GM06990 (cell line): ENCODE data around the gene SYNE1.
A peak's percentile ranks its signal among the peaks of the same experiment; 100 is the strongest.
"Not testable (repeated sequence)": the region's sequence is repeated elsewhere in the genome, so short reads cannot be mapped to it uniquely, and the experiment has no call there.

ENCODE experiments used
- DNase-seq: peaks from one replicate; pipeline ENCODE4 v3.0.0-alpha.2; 2011; ENCODE audit not compliant: insufficient read length; ENCODE audit errors: extremely low read depth
- H3K27me3 ChIP-seq: replicated peaks from 2 replicates; pipeline ENCODE4 v1.6.0; 2011; ENCODE audit warnings: low read length; ENCODE audit not compliant: control insufficient read depth, insufficient read depth
- H3K36me3 ChIP-seq: 2 replicates; pipeline ENCODE4 v1.5.1; 2011; ENCODE audit warnings: low read length; ENCODE audit not compliant: control insufficient read depth, insufficient read depth
- H3K4me3 ChIP-seq: replicated peaks from 2 replicates; pipeline ENCODE4 v1.5.1; 2011; ENCODE audit warnings: low read depth, mild to moderate bottlenecking, control low read depth, low read length
- CTCF ChIP-seq: IDR thresholded peaks from 2 replicates; pipeline ENCODE4 v1.5.1; 2011; ENCODE audit warnings: low read length, control low read depth, mild to moderate bottlenecking, inconsistent platforms; ENCODE audit not compliant: insufficient read depth, poor library complexity, severe bottlenecking

Gene SYNE1, protein sequence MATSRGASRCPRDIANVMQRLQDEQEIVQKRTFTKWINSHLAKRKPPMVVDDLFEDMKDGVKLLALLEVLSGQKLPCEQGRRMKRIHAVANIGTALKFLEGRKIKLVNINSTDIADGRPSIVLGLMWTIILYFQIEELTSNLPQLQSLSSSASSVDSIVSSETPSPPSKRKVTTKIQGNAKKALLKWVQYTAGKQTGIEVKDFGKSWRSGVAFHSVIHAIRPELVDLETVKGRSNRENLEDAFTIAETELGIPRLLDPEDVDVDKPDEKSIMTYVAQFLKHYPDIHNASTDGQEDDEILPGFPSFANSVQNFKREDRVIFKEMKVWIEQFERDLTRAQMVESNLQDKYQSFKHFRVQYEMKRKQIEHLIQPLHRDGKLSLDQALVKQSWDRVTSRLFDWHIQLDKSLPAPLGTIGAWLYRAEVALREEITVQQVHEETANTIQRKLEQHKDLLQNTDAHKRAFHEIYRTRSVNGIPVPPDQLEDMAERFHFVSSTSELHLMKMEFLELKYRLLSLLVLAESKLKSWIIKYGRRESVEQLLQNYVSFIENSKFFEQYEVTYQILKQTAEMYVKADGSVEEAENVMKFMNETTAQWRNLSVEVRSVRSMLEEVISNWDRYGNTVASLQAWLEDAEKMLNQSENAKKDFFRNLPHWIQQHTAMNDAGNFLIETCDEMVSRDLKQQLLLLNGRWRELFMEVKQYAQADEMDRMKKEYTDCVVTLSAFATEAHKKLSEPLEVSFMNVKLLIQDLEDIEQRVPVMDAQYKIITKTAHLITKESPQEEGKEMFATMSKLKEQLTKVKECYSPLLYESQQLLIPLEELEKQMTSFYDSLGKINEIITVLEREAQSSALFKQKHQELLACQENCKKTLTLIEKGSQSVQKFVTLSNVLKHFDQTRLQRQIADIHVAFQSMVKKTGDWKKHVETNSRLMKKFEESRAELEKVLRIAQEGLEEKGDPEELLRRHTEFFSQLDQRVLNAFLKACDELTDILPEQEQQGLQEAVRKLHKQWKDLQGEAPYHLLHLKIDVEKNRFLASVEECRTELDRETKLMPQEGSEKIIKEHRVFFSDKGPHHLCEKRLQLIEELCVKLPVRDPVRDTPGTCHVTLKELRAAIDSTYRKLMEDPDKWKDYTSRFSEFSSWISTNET (N-terminal part only)

GRCh38 chr6:152637296-152638047 lies at the start of gene SYNE1:
Gene SYNE1 (minus strand): TSS chr6:152637362. CDS start chr6:152628331, 9,031 bp downstream.
- TF ChIP-seq CTCF: no peak
- DNase-seq: no peak
- Histone ChIP-seq H3K4me3 (peak within 1 kb of the TSS; percentile 35), H3K27me3 (peaks cover 1% of the 10 kb centered on the region; the same call in 1 of the 2 replicates), H3K36me3 (no peaks in the 10 kb centered on the region)

DNA sequence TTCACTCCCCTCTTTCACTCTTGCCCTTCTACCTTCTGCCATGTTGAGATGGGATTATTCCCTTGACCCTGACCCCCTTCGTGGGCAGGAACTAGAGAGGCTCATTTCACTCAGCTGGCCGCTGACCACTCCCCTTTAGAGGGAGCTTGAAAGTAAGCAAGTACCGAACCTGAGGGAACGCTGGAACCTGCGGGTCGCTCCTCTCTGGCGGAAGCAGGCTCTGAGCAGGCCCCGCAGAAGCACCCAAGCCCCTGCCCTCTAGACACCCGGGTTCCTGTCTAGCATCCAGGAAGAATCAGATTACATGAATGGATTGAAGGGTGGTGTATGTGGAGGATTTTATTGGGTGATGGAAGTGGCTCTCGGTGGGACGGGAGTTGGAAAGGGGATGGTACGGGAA lies 48.7 kb upstream of the SYNE1 start:
- DNase-seq: no peak
- Histone ChIP-seq H3K27me3 (no peaks in the 10 kb centered on the region), H3K4me3 (no peak overlapping the region), H3K36me3 (no peaks in the 10 kb centered on the region)
- TF ChIP-seq CTCF: no peak

GRCh38 chr6:152682935-152683334 lies 45.8 kb upstream of the SYNE1 start:
- not testable (repeated sequence) for DNase-seq, H3K4me3 ChIP-seq, H3K36me3 ChIP-seq, H3K27me3 ChIP-seq

- H3K36me3 ChIP-seq: no peaks in the 10 kb centered on the region
- no peak for DNase-seq
- TF ChIP-seq CTCF: no peak
- no peak overlapping the region for H3K4me3 ChIP-seq
- no peaks in the 10 kb centered on the region for H3K27me3 ChIP-seq
Measured at GRCh38 chr6:152682141-152682540, 45.0 kb upstream of the SYNE1 start.

GRCh38 chr6:152680879-152681517 lies 43.8 kb upstream of the SYNE1 start:
- TF ChIP-seq CTCF: no peak
- H3K27me3 ChIP-seq: no peaks in the 10 kb centered on the region
- no peaks in the 10 kb centered on the region for H3K36me3 ChIP-seq
- no peak for DNase-seq
- no peak overlapping the region for H3K4me3 ChIP-seq
